NCI-H1092 treated with DMSO at 0.1 percent for 48 hours (cell line): ENCODE data around the gene IRX2.

Experiments used
- DNase-seq: peaks from one replicate; lab custom pipeline; 2025; lab: John Stamatoyannopoulos, UW

IRX2 gene

DNA sequence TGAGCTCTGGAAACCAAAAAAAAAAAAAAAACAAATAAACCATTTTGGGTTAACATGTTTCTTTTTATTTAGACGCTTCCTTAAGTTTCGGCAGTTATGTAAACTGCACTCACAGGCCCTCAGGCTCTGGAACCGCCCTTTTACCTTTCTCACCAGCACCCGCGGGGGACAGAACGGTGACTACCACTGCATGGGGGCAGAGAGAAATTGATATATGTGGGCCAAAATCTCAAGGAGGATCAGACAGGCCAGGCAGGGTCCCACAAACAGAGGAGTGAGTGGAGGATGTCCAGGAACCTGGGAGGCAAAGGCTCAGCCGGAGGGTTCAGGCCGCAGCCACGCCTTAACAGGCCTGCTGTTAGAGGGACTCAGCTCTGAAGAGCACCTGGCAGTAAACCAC is 54.4 kb downstream of the IRX2 start:
- DNase-seq, result no peak
